ENCODE data around the gene MARCHF3.

GRCh38 chr5:126919566-126919965, 110.8 kb downstream of the MARCHF3 start:
- TF ChIP-seq POLR2A (IDR thresholded peaks at IDR 0.05; ENCODE audit: low read length): no peak
- TF ChIP-seq GATA1 (IDR thresholded peaks at IDR 0.05; ENCODE audit: low read depth, low read length): no peak

All from erythroblast (primary cell).